ELR (cell line): ENCODE measurements around the gene YPEL1.
"Not testable (repeated sequence)": the region's sequence is repeated elsewhere in the genome, so short reads cannot be mapped to it uniquely, and the experiment has no call there.

ENCODE experiments used
- DNase-seq: peaks from one replicate; pipeline ENCODE4 v3.0.0-alpha.2; 2015; ENCODE audit warnings: low read depth

Gene YPEL1

GRCh38 chr22:21753374-21754111 lies 17.9 kb upstream of the YPEL1 start:
- no peak for DNase-seq

- no peak for DNase-seq
These were observed 16.7 kb upstream of the YPEL1 start for GRCh38 chr22:21752276-21752675.

- no peak for DNase-seq
These were observed 10.4 kb upstream of the YPEL1 start for GRCh38 chr22:21745948-21746347.

- DNase-seq = not testable (repeated sequence)
These were observed 9.3 kb upstream of the YPEL1 start for GRCh38 chr22:21744917-21745316.

- DNase-seq = no peak
These were observed 6.2 kb upstream of the YPEL1 start for GRCh38 chr22:21741790-21742189.

GRCh38 chr22:21741059-21741458 lies 5.5 kb upstream of the YPEL1 start:
- no peak for DNase-seq

GRCh38 chr22:21739828-21740377 lies 4.3 kb upstream of the YPEL1 start:
- DNase-seq = no peak

- DNase-seq = no peak
These were observed 3.4 kb upstream of the YPEL1 start for GRCh38 chr22:21738966-21739365.

- DNase-seq = no peak
These were observed 2.5 kb upstream of the YPEL1 start for GRCh38 chr22:21738081-21738480.

GRCh38 chr22:21736948-21737347 lies 1.4 kb upstream of the YPEL1 start:
- no peak for DNase-seq

- no peak for DNase-seq
These were observed 569 bp upstream of the YPEL1 start for GRCh38 chr22:21736084-21736642.

GRCh38 chr22:21734540-21735199 lies 924 bp downstream of the YPEL1 start:
- no peak for DNase-seq

- no peak for DNase-seq
These were observed 4.1 kb downstream of the YPEL1 start for GRCh38 chr22:21731503-21731902.

GRCh38 chr22:21730535-21731308 lies 4.9 kb downstream of the YPEL1 start:
- no peak for DNase-seq

- not testable (repeated sequence) for DNase-seq
These were observed 6.4 kb downstream of the YPEL1 start for GRCh38 chr22:21729184-21729583.

- no peak for DNase-seq
These were observed 7.3 kb downstream of the YPEL1 start for GRCh38 chr22:21728270-21728669.

- DNase-seq = no peak
These were observed 7.8 kb downstream of the YPEL1 start for GRCh38 chr22:21727768-21728167.

GRCh38 chr22:21727159-21727558 lies 8.4 kb downstream of the YPEL1 start:
- no peak for DNase-seq

- DNase-seq = peak; percentile 47
These were observed 8.9 kb downstream of the YPEL1 start for GRCh38 chr22:21726650-21727049.

GRCh38 chr22:21725956-21726649 lies 9.5 kb downstream of the YPEL1 start:
- DNase-seq = no peak

- not testable (repeated sequence) for DNase-seq
These were observed 11.1 kb downstream of the YPEL1 start for GRCh38 chr22:21724496-21724895.
